GM19467 (cell line): Measurements from ENCODE around the gene TATDN3.
"Not testable (repeated sequence)": the region's sequence is repeated elsewhere in the genome, so short reads cannot be mapped to it uniquely, and the experiment has no call there.

ENCODE experiments used
- ATAC-seq: cut with Tn5 transposase; IDR thresholded peaks from one replicate; pipeline ENCODE4 v1.9.1; 2021; ENCODE audit warnings: mild to moderate bottlenecking, moderate library complexity; ENCODE audit not compliant: unreplicated experiment

TATDN3 gene, protein sequence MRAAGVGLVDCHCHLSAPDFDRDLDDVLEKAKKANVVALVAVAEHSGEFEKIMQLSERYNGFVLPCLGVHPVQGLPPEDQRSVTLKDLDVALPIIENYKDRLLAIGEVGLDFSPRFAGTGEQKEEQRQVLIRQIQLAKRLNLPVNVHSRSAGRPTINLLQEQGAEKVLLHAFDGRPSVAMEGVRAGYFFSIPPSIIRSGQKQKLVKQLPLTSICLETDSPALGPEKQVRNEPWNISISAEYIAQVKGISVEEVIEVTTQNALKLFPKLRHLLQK

DNA sequence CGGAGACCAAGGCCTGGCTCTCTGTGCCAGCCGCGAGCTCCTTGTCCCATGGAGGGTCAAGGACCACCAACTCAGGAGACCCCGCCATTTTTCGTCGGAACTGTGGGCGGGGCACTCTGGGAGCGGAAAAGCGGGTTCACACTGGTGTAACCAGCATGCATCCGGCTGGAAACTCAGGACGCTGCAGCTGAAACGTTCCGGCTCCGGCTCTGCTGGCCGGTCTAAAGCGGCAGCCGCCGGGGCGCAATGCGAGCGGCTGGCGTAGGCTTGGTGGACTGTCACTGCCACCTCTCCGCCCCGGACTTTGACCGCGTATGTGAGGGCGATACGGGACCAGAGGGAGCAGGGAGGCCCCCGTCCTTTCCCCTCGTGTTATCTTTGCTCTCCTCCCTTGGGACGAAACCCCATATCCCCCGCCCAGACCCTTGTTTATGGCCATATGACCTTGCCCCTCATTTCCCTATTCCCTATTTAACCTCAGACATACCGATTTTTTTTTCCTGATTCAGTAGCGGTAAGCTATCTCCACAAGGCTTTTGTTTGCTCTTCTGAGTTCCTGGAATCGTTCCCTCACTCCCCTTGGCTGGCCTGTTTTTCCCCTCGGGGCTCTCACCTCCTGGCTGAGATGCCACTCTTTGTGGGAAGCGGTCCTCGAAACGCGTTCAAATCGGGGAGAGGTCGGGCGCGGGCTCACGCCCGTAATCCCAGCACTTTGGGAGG lies at the start of gene TATDN3, which contains the start of gene NSL1:
Gene TATDN3, plus strand, starts transcription at position 219 of the 720 bp plus-strand sequence. Its CDS starts 28 bp downstream, at position 247.
Gene NSL1, minus strand, starts transcription at position 102 of the 720 bp plus-strand sequence. Its CDS starts 14 bp downstream, at position 88.
- ATAC-seq, result peak; percentile 56

DNA sequence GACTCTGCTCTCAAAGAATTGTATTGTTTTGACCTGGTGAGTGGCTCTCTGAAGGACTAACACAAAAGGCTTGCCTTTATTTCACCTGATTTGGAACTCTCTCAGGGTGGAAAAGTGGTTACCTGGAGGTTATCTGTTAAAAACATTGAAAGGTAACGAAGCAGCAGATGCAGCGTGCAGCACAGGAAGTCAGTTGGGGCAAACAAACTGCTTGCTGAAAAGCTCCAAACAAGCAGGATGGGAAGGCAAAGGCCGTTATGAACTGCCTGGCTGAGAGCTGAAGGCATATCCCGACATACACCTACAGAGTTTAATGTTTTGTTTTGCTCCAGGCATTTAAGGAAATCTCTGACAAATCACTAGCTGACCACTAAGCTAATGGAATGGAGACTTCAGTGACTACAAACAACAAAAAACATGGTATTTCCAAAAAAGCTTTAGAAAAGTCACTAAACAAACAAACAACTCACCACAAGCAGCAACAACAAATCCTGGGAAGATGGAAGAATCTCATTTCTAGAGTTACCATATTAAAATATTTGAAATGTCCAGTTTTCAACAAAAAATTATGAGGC lies 47.7 kb upstream of the TATDN3 start:
- ATAC-seq, result no peak

DNA sequence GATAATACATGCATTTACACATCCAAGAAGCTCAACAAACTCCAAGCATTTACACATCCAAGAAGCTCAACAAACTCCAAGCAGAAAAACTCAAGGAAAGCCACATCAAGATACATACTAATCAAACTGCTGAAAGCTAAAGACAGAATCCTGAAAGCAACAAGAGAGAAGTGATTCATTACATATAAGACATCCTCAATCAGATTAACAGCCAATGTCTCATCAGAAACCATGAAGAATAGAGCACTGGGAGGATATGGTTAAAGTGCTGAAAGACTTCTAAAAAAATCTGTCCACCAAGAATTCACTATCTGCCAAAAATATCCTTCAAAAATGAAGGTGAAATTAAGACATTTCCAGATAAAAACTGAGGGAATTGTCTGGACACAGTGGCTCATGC lies 46.4 kb upstream of the TATDN3 start:
- no peak for ATAC-seq

DNA sequence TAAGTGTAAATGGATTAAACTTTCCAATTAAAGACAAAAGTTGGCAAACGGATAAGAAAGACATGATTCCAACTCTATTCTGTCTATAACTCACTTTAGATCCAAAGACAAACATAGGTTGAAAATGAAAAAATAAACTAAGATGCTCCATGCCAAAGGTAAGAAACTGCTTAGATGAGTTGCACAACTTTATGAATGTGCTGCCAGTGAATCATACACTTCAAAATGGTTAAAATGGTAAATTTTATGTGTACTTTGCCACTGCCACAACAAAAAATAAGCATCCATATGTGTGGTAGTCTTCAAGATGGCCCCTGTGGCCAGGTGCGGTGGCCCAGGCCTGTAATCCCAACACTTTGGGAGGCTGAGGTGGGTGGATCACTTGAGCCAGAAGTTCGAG lies 45.1 kb upstream of the TATDN3 start:
- no peak for ATAC-seq

DNA sequence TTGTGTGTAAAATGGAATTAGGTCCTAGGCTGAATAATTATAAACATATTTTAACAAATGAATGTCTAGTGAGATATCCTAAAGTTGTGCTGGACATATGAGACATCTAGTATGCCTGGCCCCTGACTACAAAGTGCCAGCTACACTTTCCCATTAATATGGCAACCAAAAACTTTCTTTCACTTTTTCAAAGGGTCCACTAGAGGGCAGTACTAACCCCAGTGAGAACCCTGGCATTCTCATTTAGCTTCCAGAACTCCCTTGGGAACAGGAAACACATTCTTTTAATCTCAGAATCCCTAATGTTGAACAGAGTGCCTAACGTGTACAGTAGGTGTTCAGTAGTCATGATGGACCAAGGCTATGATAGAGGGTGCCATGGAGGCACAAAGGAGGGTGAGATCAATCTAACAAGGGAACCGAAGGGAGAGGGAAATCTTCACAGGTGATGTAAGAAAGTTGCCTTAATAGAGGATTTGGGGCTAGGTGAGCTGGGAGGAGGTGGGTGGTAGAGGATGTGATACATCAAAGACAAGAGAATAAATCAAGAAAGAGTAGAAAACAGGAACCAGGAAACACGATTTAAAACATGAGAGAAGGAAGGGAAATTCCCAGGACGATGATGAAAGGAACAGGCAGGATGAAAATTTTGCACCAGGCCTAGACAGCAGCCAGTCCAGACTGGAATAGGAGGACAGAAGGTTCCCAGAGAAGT lies 41.7 kb upstream of the TATDN3 start:
- ATAC-seq, result no peak

DNA sequence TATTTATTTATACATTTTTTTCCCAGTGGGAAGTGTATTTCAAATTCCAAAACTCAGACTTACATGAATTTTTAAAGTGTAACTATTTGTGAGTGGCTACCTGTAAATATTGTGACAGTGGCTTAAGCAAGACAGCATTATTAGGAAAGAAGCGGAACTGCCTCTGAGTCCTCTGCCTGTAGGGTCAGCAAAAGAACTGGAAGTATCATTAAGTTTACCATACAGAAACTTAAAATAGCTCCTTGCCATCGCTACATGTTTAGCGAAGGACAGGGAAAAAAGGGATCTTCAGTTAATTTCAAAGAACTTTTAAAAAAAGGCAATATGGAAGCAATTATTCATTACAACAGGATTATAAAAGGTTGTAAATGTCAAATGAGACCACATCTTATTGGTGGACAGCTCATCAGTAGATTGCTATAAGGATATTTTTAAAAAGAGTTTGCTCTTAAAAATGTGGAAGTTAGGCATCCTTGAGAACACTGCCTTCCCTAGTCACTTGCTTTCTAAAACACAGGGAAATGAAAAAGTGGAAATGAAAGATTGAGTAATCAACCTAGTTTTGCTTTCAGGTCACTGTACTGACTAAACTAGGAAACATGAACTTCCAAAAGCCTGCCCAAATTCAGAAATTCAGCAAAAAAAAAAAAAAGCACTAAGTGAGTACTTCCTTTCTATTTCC lies 39.3 kb upstream of the TATDN3 start:
- ATAC-seq, result no peak

DNA sequence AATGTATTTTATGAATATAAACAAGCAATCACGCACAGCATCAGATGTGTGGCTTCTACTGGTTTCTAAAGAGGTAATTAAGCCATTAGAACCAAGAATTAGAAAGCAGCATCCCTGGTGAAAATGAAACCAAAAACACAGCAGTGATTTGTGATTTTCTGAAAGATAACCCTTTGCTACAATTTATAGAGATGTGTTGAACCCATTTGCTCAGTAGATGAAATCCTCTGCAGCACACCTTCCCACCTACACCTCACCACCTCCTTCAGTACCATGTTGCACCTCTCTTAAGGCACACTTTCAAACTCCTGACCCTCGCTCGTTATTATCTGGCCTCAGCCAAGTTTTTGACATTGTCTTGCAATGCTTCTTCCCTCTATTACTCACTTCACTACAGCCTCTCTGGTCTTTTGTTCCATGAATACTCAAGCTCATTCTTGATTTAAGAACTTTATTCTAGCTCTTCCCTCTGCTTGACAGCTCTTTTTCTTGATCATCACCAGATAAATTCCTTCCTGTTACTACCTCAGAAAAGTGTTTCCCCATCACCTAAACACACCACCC lies 38.7 kb upstream of the TATDN3 start:
- ATAC-seq, result no peak

DNA sequence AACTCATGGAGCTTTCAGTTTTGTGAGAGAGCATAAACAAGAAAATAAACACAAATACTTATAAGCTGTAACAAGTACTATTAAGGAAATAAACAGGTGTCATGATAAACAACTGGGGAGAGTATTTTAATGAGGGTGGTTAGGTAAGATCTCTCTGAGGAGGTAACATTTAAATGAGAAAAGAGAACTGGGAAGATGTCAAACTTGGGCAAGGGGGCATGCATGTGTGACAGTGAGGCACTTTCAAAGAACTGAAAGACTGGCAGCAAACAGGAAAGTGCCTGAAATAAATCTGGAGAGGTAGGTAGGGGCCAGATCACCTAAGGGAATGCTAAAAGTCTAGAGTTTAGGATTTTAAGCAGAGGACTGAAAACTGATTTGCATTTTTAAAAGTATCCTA lies 37.9 kb upstream of the TATDN3 start:
- ATAC-seq, result no peak

DNA sequence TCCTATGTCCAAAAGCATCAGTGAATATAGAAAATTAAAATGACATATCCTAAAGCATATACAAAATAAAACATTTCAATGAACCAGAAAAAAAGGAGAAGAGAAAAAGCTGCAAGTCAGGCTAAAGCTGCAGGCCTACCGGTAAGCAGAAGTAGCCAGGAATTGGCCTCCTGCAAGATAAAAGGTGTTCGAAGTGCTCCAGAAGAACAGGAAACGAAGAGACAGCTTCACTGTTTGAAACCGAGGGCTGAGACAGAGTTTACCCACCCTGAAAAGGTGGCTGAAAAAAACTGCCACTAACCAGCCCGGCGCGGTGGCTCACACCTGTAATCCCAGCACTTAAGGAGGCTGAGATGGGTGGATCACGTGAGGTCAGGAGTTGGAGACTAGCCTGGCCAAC lies 37.5 kb upstream of the TATDN3 start:
- no peak for ATAC-seq

DNA sequence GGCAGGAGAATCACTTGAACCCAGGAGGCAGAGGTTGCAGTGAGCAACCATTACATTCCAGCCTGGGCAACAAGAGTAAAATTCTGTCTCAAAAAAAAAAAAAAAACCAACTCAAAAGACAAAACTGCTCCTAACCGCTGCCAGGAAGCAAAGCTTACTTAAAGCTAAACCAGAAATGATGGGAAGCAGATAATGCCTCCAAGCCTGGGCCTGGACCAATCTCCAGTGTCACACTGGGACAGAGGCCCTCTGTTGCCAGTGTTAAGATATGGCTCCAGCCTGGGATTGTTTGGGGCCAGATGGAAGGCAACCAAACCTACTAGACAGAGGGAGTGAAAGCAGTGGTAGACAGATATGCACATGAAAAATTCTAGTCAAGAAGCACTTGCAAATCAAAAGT lies 37.0 kb upstream of the TATDN3 start:
- ATAC-seq, result no peak

DNA sequence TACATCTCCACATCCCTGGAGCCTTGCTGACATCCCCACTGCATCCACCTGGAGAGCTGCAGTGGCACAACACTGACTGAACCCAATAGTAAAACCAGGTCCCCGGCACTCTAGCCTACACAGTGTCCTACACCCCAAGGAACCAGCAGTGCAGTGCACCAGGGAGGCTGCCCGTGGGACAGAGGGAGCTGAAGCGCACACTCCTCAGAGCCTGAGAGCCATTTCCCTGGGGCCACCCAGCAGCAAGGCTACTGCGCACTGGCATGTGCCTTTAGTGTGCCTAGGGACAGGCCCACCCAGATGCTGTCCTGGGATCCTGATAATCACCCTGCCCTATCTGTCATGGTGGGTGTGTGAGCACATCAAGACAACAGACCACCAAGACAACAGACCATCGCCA lies 32.0 kb upstream of the TATDN3 start:
- no peak for ATAC-seq

DNA sequence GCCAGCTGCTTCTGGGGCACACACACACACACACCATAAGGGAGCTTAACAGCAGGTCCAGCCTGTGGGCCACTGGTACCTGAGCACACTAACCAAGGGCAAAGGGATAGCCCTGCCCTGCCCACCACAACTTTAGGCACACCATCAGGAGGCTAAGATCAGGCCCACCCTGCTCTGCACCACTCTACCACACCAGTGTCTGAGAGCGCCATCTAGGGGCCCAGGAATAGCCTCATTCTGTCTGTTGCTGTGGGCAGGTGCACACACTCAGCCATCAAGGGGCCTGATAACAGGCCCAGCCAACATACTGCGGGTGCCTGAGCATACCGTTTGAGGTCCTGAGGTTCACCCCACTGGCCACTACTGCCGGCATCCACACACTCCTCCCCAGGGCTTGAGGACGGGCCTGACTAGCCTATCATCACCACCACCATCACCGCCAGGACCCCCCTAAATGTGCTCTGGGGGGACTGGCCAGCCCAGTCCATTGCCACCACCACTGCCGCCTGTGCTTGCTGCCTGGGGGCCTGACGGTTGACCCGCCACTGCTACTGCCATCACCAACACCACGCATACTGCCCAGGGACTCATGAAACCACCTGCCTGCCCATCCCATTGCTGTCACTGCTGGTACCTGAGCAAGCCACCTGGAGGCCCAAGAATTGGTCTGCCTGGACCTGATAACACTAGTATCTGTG lies 31.4 kb upstream of the TATDN3 start:
- ATAC-seq, result no peak

DNA sequence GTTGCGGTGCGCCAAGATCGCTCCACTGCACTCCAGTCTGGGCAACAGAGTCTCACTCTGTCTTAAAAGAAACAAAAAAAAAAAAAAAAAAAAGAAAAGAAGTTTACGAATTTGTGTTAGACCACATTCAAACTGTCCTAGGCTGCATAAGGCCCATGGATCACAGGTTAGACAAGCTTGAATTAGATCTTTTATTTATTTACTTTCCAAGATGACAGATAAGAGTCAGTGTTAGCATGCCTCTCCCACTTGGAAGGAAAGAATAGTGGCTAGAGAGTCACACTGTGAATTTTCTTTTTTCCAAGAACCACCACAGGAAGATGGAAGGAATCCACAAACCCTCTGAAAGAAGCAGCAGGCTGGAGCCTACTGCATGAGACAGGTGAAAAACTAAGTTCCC lies 29.5 kb upstream of the TATDN3 start:
- no peak for ATAC-seq

DNA sequence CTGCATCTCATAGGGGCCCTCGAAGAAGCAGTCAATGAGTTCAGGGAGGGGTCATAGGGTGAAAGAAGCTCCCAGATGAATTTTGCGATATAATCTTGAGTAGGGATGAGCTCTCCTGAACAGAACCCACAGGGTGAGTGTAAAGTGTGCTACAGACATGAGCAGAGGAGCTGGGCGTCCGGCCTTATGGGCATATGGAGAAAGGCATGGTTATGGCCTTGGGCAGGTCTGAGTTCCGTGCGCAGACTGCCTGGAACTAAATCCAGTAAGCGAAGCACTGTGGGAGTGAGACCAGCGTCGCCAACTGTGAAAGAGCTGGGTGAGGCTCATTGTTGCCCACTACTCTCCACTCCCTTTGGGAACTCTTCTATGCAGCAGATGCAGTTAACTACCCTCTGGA lies 28.9 kb upstream of the TATDN3 start:
- ATAC-seq, result no peak

DNA sequence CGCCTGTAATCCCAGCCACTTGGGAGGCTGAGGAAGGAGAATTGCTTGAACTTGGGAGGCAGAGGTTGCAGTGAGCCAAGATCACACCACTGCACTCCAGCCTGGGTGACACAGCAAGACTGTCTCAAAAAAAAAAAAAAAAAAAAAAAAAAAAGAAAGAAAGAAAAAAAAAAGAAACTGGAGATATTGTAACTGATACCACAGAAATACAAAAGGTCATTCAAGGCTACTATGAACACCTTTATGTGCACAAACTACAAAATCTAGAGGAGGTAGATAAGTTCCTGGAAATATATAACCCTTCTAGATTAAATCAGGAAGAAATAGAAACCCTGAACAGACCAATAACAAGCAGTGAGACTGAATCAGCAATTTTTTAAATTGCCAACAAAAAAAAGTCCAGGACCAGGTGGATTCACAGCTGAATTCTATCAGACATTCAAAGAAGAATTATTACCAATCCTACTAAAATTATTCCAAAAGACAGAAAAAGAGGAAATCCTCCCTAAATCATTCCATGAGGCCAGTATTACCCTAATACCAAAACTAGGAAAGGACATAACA lies 26.9 kb upstream of the TATDN3 start:
- ATAC-seq, result not testable (repeated sequence)

DNA sequence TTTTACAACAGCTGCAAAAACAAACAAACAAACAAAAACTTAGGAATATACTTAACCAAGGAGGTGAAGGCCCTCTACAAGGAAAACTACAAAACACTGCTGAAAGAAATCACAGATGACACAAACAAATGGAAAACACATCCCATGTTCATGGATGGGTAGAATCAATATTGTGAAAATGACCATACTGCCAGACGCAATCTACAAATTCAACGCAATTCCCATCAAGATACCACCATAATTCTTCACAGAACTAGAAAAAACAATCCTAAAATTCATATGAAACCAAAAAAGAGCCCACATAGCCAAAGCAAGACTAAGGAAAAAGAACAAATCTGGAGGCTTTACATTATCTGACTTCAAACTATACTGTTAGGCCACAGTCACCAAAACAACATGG lies 24.9 kb upstream of the TATDN3 start:
- not testable (repeated sequence) for ATAC-seq

DNA sequence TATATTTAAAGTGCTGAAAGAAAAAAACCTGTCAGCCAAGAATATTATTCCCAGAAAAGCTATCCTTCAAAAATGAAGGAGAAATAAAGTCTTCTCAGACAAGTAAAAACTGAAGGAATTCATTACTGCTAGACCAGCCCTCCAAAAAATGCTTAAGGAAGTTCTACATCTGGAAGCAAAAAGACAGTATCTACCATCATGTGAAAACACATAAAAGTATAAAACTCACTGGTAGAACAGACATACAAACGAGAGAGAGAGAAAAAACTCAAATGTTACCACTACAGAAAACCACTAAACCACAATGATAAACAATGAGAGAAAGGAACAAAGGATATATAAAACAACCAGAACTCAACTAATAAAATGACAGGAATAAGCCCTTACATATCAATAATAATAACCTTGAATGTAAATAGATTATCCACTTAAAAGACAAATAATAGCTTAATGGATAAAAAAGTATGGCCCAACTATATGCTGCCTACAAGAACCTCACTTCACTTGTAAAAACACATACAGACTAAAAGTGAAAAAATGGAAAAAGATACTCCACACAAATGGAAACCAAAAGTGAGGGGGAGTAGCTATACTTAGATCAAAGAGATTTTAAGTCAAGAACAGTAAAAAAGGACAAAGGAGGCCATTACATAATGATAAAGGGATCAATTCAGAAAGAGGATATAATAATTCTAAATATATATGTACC lies 22.1 kb upstream of the TATDN3 start:
- ATAC-seq, result no peak

DNA sequence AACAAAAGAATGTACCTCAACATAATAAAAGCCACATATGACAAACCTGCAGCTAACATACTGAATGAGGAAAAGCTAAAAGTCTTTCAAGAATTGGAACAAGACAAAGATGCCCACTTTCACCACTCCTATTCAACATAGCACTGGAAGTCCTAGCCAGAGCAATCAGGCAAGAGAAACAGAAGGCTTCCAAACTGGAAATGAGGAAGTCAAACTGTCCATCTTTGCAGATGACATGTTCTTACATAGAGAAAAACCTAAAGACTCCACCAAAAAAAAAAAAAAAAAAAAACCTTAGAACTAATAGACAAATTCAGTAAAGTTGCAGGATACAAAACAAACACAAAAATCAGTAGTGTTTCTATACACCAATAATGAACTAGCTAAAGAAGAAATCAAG lies 20.4 kb upstream of the TATDN3 start:
- no peak for ATAC-seq

DNA sequence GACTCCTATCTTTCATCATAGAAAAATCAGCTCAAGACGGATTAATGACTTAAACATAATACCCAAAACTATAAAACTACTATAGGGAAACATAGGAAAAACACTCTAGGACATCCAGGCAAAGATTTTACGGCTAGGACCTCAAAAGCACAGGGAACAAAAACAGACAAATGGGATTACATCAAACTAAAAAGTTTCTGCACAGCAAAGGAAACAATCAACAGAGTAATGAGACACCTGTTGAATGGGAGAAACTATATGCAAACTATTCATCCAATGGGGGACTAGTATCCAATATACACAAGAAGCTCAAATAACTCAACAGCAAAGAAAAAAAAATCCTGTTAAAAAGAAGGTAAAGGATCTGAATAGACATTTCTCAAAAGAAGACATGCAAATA lies 18.7 kb upstream of the TATDN3 start:
- no peak for ATAC-seq
